ENCODE results near the gene OSR1. TPM values are rescaled to one million over a fixed set of nuclear protein-coding genes. Genes with fewer than 3 reads are reported as not detected.

OSR1 gene
- total and polyA plus RNA-seq, 10 donors = 0.04 to 1.4 (median 0.23) TPM; not detected in 5

- 69 to 85% (median 76%) methylated on average over 4 of the region's 4 CpGs for WGBS, 5 donors
- DNase-seq = no peak
- Histone ChIP-seq H3K4me1 (no peaks in the 10 kb centered on the region), H3K9me3 (peaks cover 0 to 6% (median 0%) of the 10 kb centered on the region in 8 donors), H3K4me3 (no peak overlapping the region), H3K36me3 (no peaks in the 10 kb centered on the region), H3K27ac (no peak overlapping the region), H3K27me3 (replicated peaks in 1 of 7) (peaks cover 0 to 36% (median 3%) of the 10 kb centered on the region in 7 donors)
- intact Hi-C loops (cut with DNase I; ENCODE audit: low total_unique reads) = loop anchor here (10.0 kb wide), 1 partner anchor 493 kb away; no protein-coding TSS in a partner anchor
- TF ChIP-seq, protein P1, sequence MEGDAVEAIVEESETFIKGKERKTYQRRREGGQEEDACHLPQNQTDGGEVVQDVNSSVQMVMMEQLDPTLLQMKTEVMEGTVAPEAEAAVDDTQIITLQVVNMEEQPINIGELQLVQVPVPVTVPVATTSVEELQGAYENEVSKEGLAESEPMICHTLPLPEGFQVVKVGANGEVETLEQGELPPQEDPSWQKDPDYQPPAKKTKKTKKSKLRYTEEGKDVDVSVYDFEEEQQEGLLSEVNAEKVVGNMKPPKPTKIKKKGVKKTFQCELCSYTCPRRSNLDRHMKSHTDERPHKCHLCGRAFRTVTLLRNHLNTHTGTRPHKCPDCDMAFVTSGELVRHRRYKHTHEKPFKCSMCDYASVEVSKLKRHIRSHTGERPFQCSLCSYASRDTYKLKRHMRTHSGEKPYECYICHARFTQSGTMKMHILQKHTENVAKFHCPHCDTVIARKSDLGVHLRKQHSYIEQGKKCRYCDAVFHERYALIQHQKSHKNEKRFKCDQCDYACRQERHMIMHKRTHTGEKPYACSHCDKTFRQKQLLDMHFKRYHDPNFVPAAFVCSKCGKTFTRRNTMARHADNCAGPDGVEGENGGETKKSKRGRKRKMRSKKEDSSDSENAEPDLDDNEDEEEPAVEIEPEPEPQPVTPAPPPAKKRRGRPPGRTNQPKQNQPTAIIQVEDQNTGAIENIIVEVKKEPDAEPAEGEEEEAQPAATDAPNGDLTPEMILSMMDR (IDR thresholded peaks at IDR 0.05 in 8 of 11, conservative IDR thresholded peaks at IDR 0.05 in 3 of 11) = no peak
- TF ChIP-seq POLR2AphosphoS5 (IDR thresholded peaks at IDR 0.05) (no peak), POLR2A (IDR thresholded peaks at IDR 0.05) (no peak)
Measured at GRCh38 chr2:19371996-19372582, 13.7 kb upstream of the OSR1 start.

GRCh38 chr2:19369341-19369955, 11.0 kb upstream of the OSR1 start:
- Histone ChIP-seq H3K27me3 (replicated peaks in 1 of 7) (peaks cover 0 to 44% (median 3%) of the 10 kb centered on the region in 7 donors), H3K27ac (no peak overlapping the region), H3K9me3 (no peaks in the 10 kb centered on the region), H3K4me1 (no peaks in the 10 kb centered on the region), H3K36me3 (no peaks in the 10 kb centered on the region), H3K4me3 (no peak overlapping the region)
- no peak for TF ChIP-seq POLR2AphosphoS5 (IDR thresholded peaks at IDR 0.05)
- no peak for TF ChIP-seq POLR2A (IDR thresholded peaks at IDR 0.05)
- TF ChIP-seq, protein P1 (IDR thresholded peaks at IDR 0.05 in 8 of 11, conservative IDR thresholded peaks at IDR 0.05 in 3 of 11) = no peak
- WGBS, 5 donors = 73 to 84% (median 80%) methylated on average over 2 of the region's 2 CpGs
- no peak for DNase-seq
- intact Hi-C loops (cut with DNase I; ENCODE audit: low total_unique reads) = loop anchor here (10.0 kb wide), 1 partner anchor 855 kb away; no protein-coding TSS in a partner anchor

- Histone ChIP-seq H3K27ac (no peak overlapping the region), H3K27me3 (replicated peaks in 1 of 7) (peaks cover 0 to 50% (median 3%) of the 10 kb centered on the region in 7 donors), H3K4me3 (no peak overlapping the region), H3K9me3 (no peaks in the 10 kb centered on the region), H3K36me3 (no peaks in the 10 kb centered on the region), H3K4me1 (peaks cover 0 to 3% (median 0%) of the 10 kb centered on the region in 6 donors)
- no peak for DNase-seq
- 48 to 64% (median 56%) methylated on average over 4 of the region's 4 CpGs for WGBS, 5 donors
- intact Hi-C loops (cut with DNase I; ENCODE audit: low total_unique reads) = loop anchor here (10.0 kb wide), 1 partner anchor 854 kb away; no protein-coding TSS in a partner anchor
- TF ChIP-seq, protein P1 (IDR thresholded peaks at IDR 0.05 in 8 of 11, conservative IDR thresholded peaks at IDR 0.05 in 3 of 11) = no peak
- TF ChIP-seq POLR2A (IDR thresholded peaks at IDR 0.05) (no peak), POLR2AphosphoS5 (IDR thresholded peaks at IDR 0.05) (no peak)
Measured at GRCh38 chr2:19368760-19369159, 10.3 kb upstream of the OSR1 start.

DNA sequence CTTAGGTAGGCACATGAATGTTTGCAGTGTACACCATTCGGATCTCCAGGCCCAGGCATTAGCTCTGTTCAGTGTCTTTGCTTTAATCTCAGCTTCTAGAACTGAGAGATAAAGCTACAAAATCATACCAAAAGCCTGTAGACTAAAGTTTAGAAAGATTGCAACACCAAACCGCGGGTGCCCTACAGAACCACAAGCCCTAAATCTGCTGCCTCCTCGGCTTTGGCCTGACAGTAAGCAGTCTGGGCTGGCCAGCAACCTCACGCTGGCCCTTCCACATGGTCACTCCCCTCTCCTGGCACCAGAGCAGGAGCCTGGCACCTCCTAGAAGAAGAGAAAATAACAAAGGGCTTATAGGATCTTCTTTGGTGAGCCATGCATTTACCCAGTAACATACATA, 8.9 kb upstream of the OSR1 start:
- peaks cover 0 to 17% (median 10%) of the 10 kb centered on the region in 6 donors for H3K4me1 ChIP-seq
- H3K4me3 ChIP-seq = no peak overlapping the region
- TF ChIP-seq POLR2AphosphoS5 (IDR thresholded peaks at IDR 0.05) = no peak
- no peak for TF ChIP-seq POLR2A (IDR thresholded peaks at IDR 0.05)
- TF ChIP-seq, protein P1 (IDR thresholded peaks at IDR 0.05 in 8 of 11, conservative IDR thresholded peaks at IDR 0.05 in 3 of 11) = no peak
- H3K27ac ChIP-seq = no peak overlapping the region
- intact Hi-C loops (cut with DNase I; ENCODE audit: low total_unique reads) = loop anchor here (10.0 kb wide), 1 partner anchor 853 kb away; no protein-coding TSS in a partner anchor
- H3K9me3 ChIP-seq = no peaks in the 10 kb centered on the region
- peaks cover 0 to 55% (median 10%) of the 10 kb centered on the region in 7 donors for H3K27me3 ChIP-seq (replicated peaks in 1 of 7)
- H3K36me3 ChIP-seq = no peaks in the 10 kb centered on the region
- 59 to 83% (median 66%) methylated on average over 5 of the region's 5 CpGs for WGBS, 5 donors
- no peak for DNase-seq

Data from spleen (tissue), 11 donors.